ENCODE data around the gene ZNF276.

Gene ZNF276

DNA sequence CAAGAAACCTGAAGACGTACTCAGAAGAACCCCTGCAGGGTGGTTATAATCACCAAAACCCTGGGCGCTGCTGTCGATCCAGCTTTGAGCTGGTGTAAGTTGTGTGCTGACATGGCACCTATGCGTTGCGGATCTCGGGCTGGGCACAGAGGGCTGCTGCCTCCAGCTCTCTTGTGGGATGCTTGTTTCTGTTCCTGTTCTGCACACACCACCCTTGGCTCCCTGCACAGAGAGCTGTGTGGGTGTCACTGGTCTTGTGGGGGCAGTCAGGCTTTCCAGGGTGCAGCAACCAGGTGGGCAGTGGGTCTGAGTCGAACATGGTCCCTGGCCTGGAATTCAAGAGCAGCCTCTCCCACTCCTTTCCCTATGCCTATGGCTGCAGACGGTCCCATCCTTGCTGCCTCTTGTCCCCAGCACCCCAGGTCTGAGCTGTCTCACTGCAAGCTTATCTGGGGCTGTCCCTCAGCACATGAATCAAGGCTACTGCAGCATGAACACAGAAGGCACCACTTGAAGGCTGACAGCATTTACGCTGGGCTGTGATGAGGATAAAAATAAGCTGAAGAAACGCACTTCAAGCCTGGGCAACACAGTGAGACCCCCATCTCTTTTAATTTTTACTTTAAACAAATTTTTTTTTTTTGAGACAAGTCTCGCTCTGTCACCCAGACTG is 20.1 kb downstream of the ZNF276 start:
- no peak overlapping the region for H3K4me3 ChIP-seq (ENCODE audit: low read depth in 1 of 2, low read length in 1 of 2)
- no peaks in the 10 kb centered on the region for H3K27me3 ChIP-seq
- peak overlapping the region; percentile 45 for H3K27ac ChIP-seq
- peaks cover 94% of the 10 kb centered on the region for H3K36me3 ChIP-seq
- H3K9me3 ChIP-seq = no peaks in the 10 kb centered on the region
- TF ChIP-seq, protein P1, sequence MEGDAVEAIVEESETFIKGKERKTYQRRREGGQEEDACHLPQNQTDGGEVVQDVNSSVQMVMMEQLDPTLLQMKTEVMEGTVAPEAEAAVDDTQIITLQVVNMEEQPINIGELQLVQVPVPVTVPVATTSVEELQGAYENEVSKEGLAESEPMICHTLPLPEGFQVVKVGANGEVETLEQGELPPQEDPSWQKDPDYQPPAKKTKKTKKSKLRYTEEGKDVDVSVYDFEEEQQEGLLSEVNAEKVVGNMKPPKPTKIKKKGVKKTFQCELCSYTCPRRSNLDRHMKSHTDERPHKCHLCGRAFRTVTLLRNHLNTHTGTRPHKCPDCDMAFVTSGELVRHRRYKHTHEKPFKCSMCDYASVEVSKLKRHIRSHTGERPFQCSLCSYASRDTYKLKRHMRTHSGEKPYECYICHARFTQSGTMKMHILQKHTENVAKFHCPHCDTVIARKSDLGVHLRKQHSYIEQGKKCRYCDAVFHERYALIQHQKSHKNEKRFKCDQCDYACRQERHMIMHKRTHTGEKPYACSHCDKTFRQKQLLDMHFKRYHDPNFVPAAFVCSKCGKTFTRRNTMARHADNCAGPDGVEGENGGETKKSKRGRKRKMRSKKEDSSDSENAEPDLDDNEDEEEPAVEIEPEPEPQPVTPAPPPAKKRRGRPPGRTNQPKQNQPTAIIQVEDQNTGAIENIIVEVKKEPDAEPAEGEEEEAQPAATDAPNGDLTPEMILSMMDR (IDR thresholded peaks at IDR 0.05) = no peak
- no peaks in the 10 kb centered on the region for H3K4me1 ChIP-seq (ENCODE audit: control insufficient read depth in 1 of 2, insufficient read depth in 1 of 2, low read depth in 1 of 2, low read length in 1 of 2)

DNA sequence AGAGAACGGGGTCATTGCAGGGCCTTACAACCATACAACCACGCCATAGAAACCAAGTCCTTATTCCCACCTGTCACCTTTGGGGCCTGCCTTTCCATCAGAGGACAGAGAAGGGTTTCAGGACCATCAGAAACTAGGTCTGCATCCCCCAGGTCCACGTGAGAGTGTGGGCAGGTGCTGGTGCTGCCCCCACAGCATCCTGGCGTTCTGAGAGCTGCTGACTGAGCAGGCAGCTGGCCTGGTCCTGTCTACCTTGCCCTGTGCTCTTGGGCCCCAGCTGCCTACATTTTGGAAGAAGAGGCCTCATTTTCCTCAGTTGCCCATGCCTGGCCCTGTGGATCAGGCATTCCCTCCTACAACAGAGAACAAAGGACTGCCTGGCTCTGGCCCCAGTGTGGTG is 21.6 kb downstream of the ZNF276 start:
- Histone ChIP-seq H3K4me3 (ENCODE audit: low read depth in 1 of 2, low read length in 1 of 2) (no peak overlapping the region), H3K27ac (peak overlapping the region; percentile 15), H3K36me3 (peaks cover 94% of the 10 kb centered on the region), H3K9me3 (no peaks in the 10 kb centered on the region), H3K4me1 (ENCODE audit: control insufficient read depth in 1 of 2, insufficient read depth in 1 of 2, low read depth in 1 of 2, low read length in 1 of 2) (no peaks in the 10 kb centered on the region), H3K27me3 (no peaks in the 10 kb centered on the region)
- TF ChIP-seq, protein P1 (IDR thresholded peaks at IDR 0.05) = no peak

DNA sequence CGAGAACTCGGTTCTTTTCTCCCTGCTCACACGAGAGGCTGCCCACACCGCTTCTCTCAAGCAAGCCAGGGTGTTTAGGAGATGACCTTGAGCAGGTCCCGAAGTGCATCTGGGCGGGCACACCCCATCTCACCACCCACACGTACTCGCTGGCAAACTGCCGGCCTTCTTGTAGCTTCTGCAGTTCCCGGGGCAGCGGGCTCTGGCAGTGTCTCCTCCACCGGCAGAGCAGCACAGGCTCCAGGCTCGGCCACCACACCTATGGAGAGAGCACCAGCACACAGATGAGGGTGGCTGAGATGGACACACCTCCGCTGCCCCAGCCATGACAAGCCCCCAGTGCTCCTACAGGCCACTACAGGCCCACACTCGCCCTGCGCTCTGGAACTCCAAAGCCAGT is 23.5 kb downstream of the ZNF276 start:
- no peaks in the 10 kb centered on the region for H3K9me3 ChIP-seq
- H3K36me3 ChIP-seq = peaks cover 85% of the 10 kb centered on the region
- TF ChIP-seq, protein P1 (IDR thresholded peaks at IDR 0.05) = no peak
- H3K4me1 ChIP-seq (ENCODE audit: control insufficient read depth in 1 of 2, insufficient read depth in 1 of 2, low read depth in 1 of 2, low read length in 1 of 2) = peaks cover 6 to 7% of the 10 kb centered on the region in 2 experiments
- H3K27ac ChIP-seq = no peak overlapping the region
- no peaks in the 10 kb centered on the region for H3K27me3 ChIP-seq
- H3K4me3 ChIP-seq (ENCODE audit: low read depth in 1 of 2, low read length in 1 of 2) = no peak overlapping the region

DNA sequence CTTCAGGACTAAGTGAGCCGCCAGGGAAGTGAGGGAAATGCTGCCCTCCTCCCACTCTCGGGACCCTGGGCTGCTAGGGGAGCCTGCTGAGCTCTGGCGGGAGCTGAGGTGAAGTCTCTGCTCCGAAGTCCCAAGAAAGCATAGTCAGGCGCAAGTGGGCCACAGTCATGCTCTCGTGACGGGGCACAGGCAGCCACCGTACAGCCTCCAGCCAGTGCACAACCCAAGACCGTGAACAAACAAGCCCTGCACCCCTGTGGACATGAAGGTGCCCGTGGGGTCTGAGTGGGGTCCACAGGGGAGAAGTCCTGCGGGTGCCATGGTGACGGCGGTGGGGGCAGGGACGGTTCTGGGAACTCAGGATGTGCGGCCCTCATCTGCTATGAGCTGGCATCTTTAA is 24.7 kb downstream of the ZNF276 start:
- TF ChIP-seq, protein P1 (IDR thresholded peaks at IDR 0.05) = no peak
- Histone ChIP-seq H3K36me3 (peaks cover 72% of the 10 kb centered on the region), H3K27ac (no peak overlapping the region)

GRCh38 chr16:89748076-89748475 is 26.7 kb downstream of the ZNF276 start:
- H3K4me3 ChIP-seq (ENCODE audit: low read depth in 1 of 2, low read length in 1 of 2) = no peak overlapping the region
- peaks cover 57% of the 10 kb centered on the region for H3K36me3 ChIP-seq
- no peak overlapping the region for H3K27ac ChIP-seq
- H3K27me3 ChIP-seq = no peaks in the 10 kb centered on the region
- peaks cover 9 to 10% of the 10 kb centered on the region in 2 experiments for H3K4me1 ChIP-seq (ENCODE audit: control insufficient read depth in 1 of 2, insufficient read depth in 1 of 2, low read depth in 1 of 2, low read length in 1 of 2)
- TF ChIP-seq, protein P1 (IDR thresholded peaks at IDR 0.05) = no peak
- no peaks in the 10 kb centered on the region for H3K9me3 ChIP-seq

More for the DNA sequence above, 24.7 kb downstream of the ZNF276 start:
- H3K27me3 ChIP-seq = no peaks in the 10 kb centered on the region
- no peaks in the 10 kb centered on the region for H3K9me3 ChIP-seq
- no peak overlapping the region for H3K4me3 ChIP-seq (ENCODE audit: low read depth in 1 of 2, low read length in 1 of 2)
- H3K4me1 ChIP-seq (ENCODE audit: control insufficient read depth in 1 of 2, insufficient read depth in 1 of 2, low read depth in 1 of 2, low read length in 1 of 2) = peaks cover 9 to 10% of the 10 kb centered on the region in 2 experiments
